Right lobe of liver (tissue), 4 donors: Measurements from ENCODE around the gene SLC23A3.

Experiments
- CTCF ChIP-seq, 4 donors: fragments of 200-600 bp in 3 of 4; fragments of 450-650 bp in 1 of 4; IDR thresholded peaks; one replicate each; pipeline versions ENCODE4 v1.5.1 to v1.8.0; 2016 to 2022; ENCODE audit warnings: antibody characterized with exemption in 4 of 4, mild to moderate bottlenecking in 2 of 4
- POLR2A ChIP-seq: fragments of 450-650 bp; IDR thresholded peaks from one replicate; pipeline ENCODE4 v1.6.1; 2017; ENCODE audit warnings: antibody characterized with exemption, mild to moderate bottlenecking
- donor health status: DM: no; HTN: no; CAD: no.
- donor health status: DM: no; HTN: no; CAD: no.
- donor health status: DM: no; HTN: yes; CAD: no.

GRCh38 chr2:219216535-219216915 lies 46.7 kb upstream of the SLC23A3 start:
- TF ChIP-seq CTCF (IDR thresholded peaks at IDR 0.05) (no peak), POLR2A (no peak)
